Activated naive CD4-positive, alpha-beta T cell treated with anti-CD3 and anti-CD28 coated beads, Interleukin-2, amount 10 ng/mL, durations not matched to agents 7 days and 5 days (primary cell): ENCODE data around the gene B4GALT3.

Source experiments
- CTCF ChIA-PET: fragments of 350-600 bp; sonication (Branson Sonifier 250); formaldehyde crosslinking; loops from one replicate; lab custom pipeline; 2021; ENCODE audit warnings: antibody characterized with exemption; lab: Charles Lee
- DNase-seq: peaks from one replicate; pipeline ENCODE4 v3.0.0-alpha.2; 2020
- H3K27ac Mint-ChIP-seq: one replicate; pipeline ENCODE4 v1.8.0; 2021; ENCODE audit warnings: mild to moderate bottlenecking, moderate library complexity, mixed read lengths
- H3K27me3 Mint-ChIP-seq: one replicate; pipeline ENCODE4 v1.8.0; 2021; ENCODE audit warnings: mild to moderate bottlenecking, mixed read lengths
- H3K36me3 Mint-ChIP-seq: one replicate; pipeline ENCODE4 v1.8.0; 2021; ENCODE audit warnings: mixed read lengths
- H3K4me1 Mint-ChIP-seq: one replicate; pipeline ENCODE4 v1.8.0; 2021; ENCODE audit warnings: mixed read lengths
- H3K4me3 Mint-ChIP-seq: one replicate; pipeline ENCODE4 v1.8.0; 2021; ENCODE audit warnings: mild to moderate bottlenecking, moderate library complexity, mixed read lengths
- H3K9me3 Mint-ChIP-seq: one replicate; pipeline ENCODE4 v1.8.0; 2021; ENCODE audit warnings: mixed read lengths

B4GALT3 gene

DNA sequence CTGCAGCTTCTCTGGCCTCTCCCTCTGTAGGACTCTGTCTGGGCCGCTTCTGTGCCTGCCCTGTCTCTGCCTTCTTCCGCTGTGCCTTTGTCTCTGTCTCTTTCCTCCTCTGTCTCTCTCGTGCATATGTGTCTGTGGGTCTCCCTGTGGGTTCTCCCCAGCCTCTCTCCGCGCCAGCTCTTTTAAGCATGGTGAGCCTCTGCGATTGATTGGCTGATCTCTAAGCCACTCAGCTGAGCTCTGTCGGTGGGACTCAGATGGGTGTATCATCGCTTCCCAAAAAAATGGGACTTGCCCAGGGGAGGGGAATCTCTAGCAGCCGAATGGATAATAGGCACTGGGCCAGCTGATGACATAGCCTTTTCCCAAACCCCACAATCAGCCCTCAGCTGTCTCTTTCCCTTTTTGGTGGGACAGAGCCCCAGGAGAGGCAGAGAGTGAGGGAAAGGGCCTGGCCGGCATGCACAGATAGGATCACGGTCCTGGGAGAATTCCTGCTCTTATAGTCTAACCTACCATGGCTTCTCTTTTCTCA lies 21.7 kb upstream of the B4GALT3 start, which contains the start of gene ADAMTS4:
Gene ADAMTS4 (minus strand): TSS at position 158 of the 535 bp plus-strand sequence. CDS start 427 bp downstream, outside the sequence.
- Mint-ChIP-seq H3K4me1 (peaks cover 74% of the 10 kb centered on the region), H3K4me3 (no peak within 1 kb of the TSS), H3K27me3 (no peaks in the 10 kb centered on the region), H3K9me3 (no peaks in the 10 kb centered on the region), H3K27ac (peak within 1 kb of the TSS; percentile 97), H3K36me3 (peaks cover 13% of the 10 kb centered on the region)
- DNase-seq, result no peak
- CTCF ChIA-PET, result interaction anchor here (1.4 kb wide), 1 partner anchor 12 kb away, joined by 4 read pairs; no protein-coding TSS in a partner anchor

DNA sequence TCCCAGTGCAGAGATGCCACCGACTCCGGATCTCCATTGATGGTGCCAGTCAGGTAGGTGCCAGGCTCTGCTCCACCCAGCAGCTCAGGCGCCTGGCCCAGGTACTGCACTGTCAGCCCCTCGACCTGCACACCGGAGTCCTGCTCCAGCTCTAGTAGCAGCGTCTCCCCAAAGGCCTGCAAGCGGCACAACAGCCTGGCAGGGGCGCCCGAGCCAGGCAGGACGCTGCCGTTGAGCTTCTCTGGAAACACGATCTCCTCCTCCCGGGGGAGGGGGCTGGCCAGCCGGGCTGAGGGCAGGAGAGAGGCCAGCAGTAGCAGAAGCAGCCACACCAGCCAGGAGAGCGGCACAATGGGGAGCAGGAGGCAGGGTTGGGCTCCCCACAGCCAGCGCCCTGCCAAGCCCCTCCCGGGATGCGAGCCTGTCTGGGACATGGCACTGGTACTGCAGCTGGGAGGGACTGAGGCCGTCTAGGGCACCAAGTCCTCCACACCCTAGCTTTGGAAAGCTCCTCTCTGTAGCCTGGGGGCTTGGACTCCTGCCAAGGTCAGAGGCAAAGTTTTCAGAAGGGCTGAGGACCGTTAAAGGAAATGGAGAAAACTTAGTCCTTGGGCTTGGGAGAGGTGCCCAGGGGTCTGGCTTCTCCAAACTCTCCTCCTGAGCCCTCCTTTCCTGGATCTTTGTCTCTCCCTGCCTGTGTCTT lies 21.0 kb upstream of the B4GALT3 start:
- H3K4me1 Mint-ChIP-seq, result peaks cover 69% of the 10 kb centered on the region
- no peak overlapping the region for H3K27ac Mint-ChIP-seq
- DNase-seq, result no peak
- CTCF ChIA-PET, result interaction anchor here (1.4 kb wide), 1 partner anchor 12 kb away, joined by 4 read pairs; no protein-coding TSS in a partner anchor
- no peaks in the 10 kb centered on the region for H3K9me3 Mint-ChIP-seq
- peaks cover 7% of the 10 kb centered on the region for H3K36me3 Mint-ChIP-seq
- no peak overlapping the region for H3K4me3 Mint-ChIP-seq
- no peaks in the 10 kb centered on the region for H3K27me3 Mint-ChIP-seq

DNA sequence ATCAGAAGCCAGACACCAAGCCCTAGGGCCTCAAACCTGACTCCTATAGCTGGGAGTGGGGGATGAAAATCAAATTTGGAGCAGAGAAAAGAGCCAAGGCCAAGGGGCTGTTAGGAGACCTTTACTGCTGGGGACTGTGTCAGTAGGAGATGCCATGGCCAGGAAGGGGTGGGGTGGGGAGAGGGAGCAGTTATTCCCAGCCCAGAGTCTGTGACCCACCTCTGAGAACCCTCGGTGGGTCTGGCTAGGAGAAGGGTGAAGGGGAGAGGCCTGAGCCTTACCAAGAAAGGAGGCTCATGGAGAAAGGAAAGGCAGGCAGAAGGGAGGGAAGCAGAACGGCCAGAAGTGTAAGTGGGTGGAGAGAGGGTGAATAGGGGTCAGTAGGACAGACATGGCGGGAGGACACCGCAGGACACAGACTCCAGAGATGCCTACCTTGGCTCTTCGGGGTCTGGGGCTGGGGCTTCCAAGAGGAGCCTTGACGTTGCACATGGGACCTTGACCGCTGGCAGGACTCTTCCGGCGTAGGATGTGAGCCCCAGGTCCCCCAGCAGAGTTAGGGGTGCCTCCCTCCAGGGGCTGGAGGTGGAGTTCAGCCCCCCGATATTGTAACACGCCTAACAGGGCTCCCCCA lies 20.4 kb upstream of the B4GALT3 start:
- CTCF ChIA-PET, result interaction anchor here (1.4 kb wide), 1 partner anchor 12 kb away, joined by 5 read pairs; no protein-coding TSS in a partner anchor
- Mint-ChIP-seq H3K9me3 (no peaks in the 10 kb centered on the region), H3K27ac (no peak overlapping the region), H3K4me1 (peaks cover 70% of the 10 kb centered on the region), H3K4me3 (no peak overlapping the region), H3K36me3 (peaks cover 3% of the 10 kb centered on the region), H3K27me3 (no peaks in the 10 kb centered on the region)
- DNase-seq, result no peak

GRCh38 chr1:161196521-161197451 lies 19.5 kb upstream of the B4GALT3 start:
- no peaks in the 10 kb centered on the region for H3K36me3 Mint-ChIP-seq
- H3K27me3 Mint-ChIP-seq, result no peaks in the 10 kb centered on the region
- H3K4me3 Mint-ChIP-seq, result no peak overlapping the region
- DNase-seq, result no peak
- H3K9me3 Mint-ChIP-seq, result no peaks in the 10 kb centered on the region
- peak overlapping the region; percentile 55 for H3K27ac Mint-ChIP-seq
- CTCF ChIA-PET, result interaction anchor here (1.4 kb wide), 1 partner anchor 11 kb away, joined by 5 read pairs; no protein-coding TSS in a partner anchor
- H3K4me1 Mint-ChIP-seq, result peaks cover 70% of the 10 kb centered on the region

DNA sequence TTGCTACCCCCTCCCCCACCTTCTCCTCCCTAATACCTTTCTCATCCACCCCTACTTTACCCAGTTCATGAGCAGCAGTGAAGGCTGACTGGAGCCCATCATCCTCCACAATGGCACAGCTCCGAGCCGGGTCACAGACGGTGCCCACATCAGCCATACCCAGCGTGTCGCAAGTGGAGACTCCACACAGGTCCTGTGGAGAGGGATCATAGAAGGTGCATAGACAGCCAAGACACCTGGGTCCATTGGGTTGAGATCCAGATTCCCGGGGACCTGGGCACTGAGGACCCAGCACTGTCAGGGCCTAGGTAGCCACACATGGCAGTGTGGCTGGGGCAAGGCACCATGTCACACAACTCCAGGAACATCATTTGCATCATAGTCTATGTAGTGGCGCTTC lies 18.8 kb upstream of the B4GALT3 start:
- CTCF ChIA-PET, result no interaction called here
- no peaks in the 10 kb centered on the region for H3K36me3 Mint-ChIP-seq
- no peaks in the 10 kb centered on the region for H3K9me3 Mint-ChIP-seq
- no peaks in the 10 kb centered on the region for H3K27me3 Mint-ChIP-seq
- H3K27ac Mint-ChIP-seq, result no peak overlapping the region
- peaks cover 70% of the 10 kb centered on the region for H3K4me1 Mint-ChIP-seq
- no peak overlapping the region for H3K4me3 Mint-ChIP-seq
- no peak for DNase-seq

DNA sequence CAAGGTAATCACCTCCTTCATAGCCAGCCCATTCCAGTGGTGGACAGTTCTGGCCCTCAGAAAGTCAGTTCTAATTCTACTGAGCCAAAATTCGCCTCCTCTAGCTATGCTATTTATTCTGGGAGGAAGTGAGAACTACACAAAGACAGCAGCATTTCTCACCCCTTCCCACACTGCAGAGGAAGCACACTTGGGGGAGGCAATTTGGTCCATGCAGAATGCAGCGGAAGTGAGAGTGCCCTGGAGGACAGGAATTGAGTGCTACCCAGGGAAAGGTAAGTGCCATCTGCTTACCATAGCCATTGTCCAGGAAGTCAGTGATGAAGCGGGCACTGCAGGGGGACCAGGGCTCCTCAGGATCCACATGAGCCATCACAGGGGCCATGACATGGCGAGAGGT lies 17.9 kb upstream of the B4GALT3 start:
- no peak for DNase-seq
- CTCF ChIA-PET, result interaction anchor here (1.2 to 4.6 kb wide), 5 partner anchors 7 to 187 kb away, joined by 3 to 53 read pairs (median 7); partner anchors contain the start of genes NDUFS2, PPOX and TOMM40L
- H3K27me3 Mint-ChIP-seq, result no peaks in the 10 kb centered on the region
- H3K9me3 Mint-ChIP-seq, result no peaks in the 10 kb centered on the region
- H3K36me3 Mint-ChIP-seq, result no peaks in the 10 kb centered on the region
- peaks cover 65% of the 10 kb centered on the region for H3K4me1 Mint-ChIP-seq
- no peak overlapping the region for H3K4me3 Mint-ChIP-seq
- H3K27ac Mint-ChIP-seq, result peak overlapping the region; percentile 85

DNA sequence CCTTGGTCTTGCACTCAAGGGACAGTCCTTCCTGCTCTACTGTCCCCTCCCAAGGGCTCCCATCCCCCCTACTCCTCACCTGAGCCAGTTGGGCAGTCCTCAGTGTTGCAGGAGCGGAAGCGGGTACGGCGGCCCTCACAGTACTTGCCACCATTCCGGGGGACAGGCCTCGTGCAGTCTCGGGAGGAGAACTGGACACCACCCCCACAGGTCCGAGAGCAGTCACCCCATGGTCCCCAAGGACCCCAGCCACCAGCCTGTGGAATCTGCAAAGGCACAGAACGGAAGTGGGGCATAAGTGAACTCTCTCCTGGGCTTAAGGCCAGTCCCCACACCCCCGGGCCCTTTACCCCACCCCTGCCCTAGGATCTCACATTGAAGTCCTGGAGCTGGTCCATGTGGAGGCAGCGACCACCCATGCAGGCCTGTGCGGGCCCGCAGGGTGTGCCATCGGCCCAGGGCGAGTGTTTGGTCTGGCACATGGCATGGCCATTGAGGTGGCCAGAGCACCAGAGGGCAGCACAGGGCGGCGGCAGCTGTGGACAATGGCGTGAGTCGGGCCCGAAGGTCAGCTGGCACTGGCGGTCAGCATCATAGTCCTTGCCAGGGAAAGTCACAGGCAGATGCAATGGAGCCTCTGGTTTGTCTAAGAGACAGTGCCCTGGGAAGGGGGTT lies 16.4 kb upstream of the B4GALT3 start:
- no peak overlapping the region for H3K4me3 Mint-ChIP-seq
- H3K27me3 Mint-ChIP-seq, result no peaks in the 10 kb centered on the region
- CTCF ChIA-PET, result interaction anchor here (1.2 to 4.6 kb wide), 10 partner anchors 9 to 189 kb away, joined by 3 to 53 read pairs (median 9); partner anchors contain the start of genes NDUFS2, PPOX and TOMM40L
- H3K36me3 Mint-ChIP-seq, result no peaks in the 10 kb centered on the region
- peaks cover 58% of the 10 kb centered on the region for H3K4me1 Mint-ChIP-seq
- no peaks in the 10 kb centered on the region for H3K9me3 Mint-ChIP-seq
- no peak for DNase-seq
- H3K27ac Mint-ChIP-seq, result peak overlapping the region; percentile 49

DNA sequence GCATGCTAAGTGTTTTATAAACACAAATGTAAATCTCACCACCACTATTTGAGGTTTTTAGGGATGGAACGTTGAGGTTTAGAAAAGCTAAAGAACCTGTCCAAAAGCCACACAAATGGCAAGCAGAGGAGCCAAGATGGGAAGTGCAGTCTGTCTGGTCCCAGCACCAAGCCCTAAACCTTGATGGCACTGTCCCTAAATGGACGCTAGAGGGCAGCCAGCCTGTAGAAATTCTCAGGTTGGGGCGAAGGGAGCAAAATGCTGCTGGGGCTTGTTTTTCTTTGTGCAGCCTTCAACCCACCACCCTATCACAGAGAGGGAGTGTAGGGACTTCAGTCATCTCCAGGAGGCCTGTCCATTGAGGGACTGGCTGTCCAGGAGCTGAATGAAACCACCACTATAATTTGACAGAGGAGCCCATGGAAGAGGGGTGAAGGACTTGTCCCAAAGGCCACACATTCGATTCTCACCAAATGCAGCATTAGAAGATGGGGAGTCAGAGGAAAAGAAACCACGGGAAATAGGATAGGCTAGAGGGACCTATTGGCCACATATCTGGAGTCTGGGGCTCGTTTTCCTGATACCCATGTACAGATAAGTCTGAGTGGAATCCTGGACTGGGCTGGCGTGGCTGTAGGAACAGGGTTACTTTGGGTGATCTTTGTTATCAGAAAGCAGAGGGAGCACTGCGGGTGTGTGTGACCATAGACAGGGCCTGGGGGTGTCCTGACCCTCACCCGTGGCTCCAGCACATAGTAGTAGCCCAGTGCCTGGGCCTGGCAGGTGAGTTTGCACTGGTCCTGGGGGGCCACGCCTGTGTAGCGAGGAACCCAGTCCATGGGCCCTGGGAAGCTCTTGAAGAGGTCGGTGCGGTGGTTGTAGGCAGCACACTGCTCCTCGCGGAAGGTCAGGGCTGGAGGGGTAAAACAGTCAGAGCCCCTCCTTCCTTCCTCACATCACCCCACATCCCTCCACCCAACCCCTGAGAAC lies 15.5 kb upstream of the B4GALT3 start:
- peaks cover 62% of the 10 kb centered on the region for H3K4me1 Mint-ChIP-seq
- H3K27me3 Mint-ChIP-seq, result no peaks in the 10 kb centered on the region
- H3K4me3 Mint-ChIP-seq, result no peak overlapping the region
- H3K27ac Mint-ChIP-seq, result peak overlapping the region; percentile 86
- no peaks in the 10 kb centered on the region for H3K9me3 Mint-ChIP-seq
- DNase-seq, result peak; percentile 78
- CTCF ChIA-PET, result interaction anchor here (0.5 to 4.6 kb wide), 22 partner anchors 10 to 608 kb away, joined by 3 to 53 read pairs (median 8); partner anchors contain the start of genes APOA2, DEDD, FCER1G and NDUFS2
- H3K36me3 Mint-ChIP-seq, result no peaks in the 10 kb centered on the region

- DNase-seq, result no peak
- H3K4me3 Mint-ChIP-seq, result no peak overlapping the region
- CTCF ChIA-PET, result interaction anchor here (0.7 to 4.6 kb wide), 21 partner anchors 10 to 192 kb away, joined by 3 to 53 read pairs (median 8); partner anchors contain the start of genes APOA2, DEDD, FCER1G and NDUFS2
- no peaks in the 10 kb centered on the region for H3K27me3 Mint-ChIP-seq
- H3K9me3 Mint-ChIP-seq, result no peaks in the 10 kb centered on the region
- H3K27ac Mint-ChIP-seq, result no peak overlapping the region
- peaks cover 65% of the 10 kb centered on the region for H3K4me1 Mint-ChIP-seq
- peaks cover 1% of the 10 kb centered on the region for H3K36me3 Mint-ChIP-seq
Observed at GRCh38 chr1:161191971-161192370, 14.7 kb upstream of the B4GALT3 start.

- Mint-ChIP-seq H3K36me3 (peaks cover 1% of the 10 kb centered on the region), H3K4me3 (no peak overlapping the region), H3K27ac (no peak overlapping the region), H3K9me3 (no peaks in the 10 kb centered on the region), H3K4me1 (peaks cover 67% of the 10 kb centered on the region), H3K27me3 (no peaks in the 10 kb centered on the region)
- CTCF ChIA-PET, result interaction anchor here (0.7 to 4.6 kb wide), 17 partner anchors 9 to 193 kb away, joined by 3 to 53 read pairs (median 9); partner anchors contain the start of genes APOA2, FCER1G, NDUFS2 and PPOX
- no peak for DNase-seq
Observed at GRCh38 chr1:161190962-161191521, 13.7 kb upstream of the B4GALT3 start.

DNA sequence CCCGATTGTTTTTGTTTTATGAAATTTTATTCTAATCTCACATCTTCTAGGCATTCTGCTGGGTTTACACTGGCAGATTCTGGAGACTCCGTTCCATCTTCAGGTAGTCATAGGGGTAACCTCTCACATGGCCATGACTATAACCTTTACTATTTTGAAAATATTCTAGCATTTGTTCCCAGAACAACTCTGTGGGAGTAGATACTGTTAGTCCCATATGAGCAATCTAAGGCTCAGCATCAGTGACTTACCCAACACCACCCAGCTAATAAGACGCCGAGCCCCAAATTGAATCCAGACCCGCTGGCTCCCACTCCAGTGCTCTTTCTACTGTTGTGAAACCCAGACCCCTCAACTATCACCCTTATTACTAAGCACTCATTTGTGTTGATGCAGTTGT lies 11.7 kb upstream of the B4GALT3 start:
- peaks cover 74% of the 10 kb centered on the region for H3K4me1 Mint-ChIP-seq
- no peaks in the 10 kb centered on the region for H3K9me3 Mint-ChIP-seq
- no peaks in the 10 kb centered on the region for H3K27me3 Mint-ChIP-seq
- DNase-seq, result no peak
- CTCF ChIA-PET, result interaction anchor here (0.8 kb wide), 1 partner anchor 194 kb away, joined by 3 read pairs; no protein-coding TSS in a partner anchor
- H3K4me3 Mint-ChIP-seq, result no peak overlapping the region
- H3K27ac Mint-ChIP-seq, result no peak overlapping the region
- peaks cover 1% of the 10 kb centered on the region for H3K36me3 Mint-ChIP-seq
